Measurements from ENCODE around the gene PLXNC1. TPM values are rescaled to one million over a fixed set of nuclear protein-coding genes. Genes with fewer than 3 reads are reported as not detected.

Gene PLXNC1
- total RNA-seq, 1 donor from 2014 or later, result 8.3 TPM

GRCh38 chr12:94353130-94353529, 204.8 kb downstream of the PLXNC1 start:
- peaks cover 11% of the 10 kb centered on the region for H3K9me3 Mint-ChIP-seq
- no peaks in the 10 kb centered on the region for H3K27me3 Mint-ChIP-seq
- no peak for TF ChIP-seq CTCF (conservative IDR thresholded peaks at IDR 0.05)
- H3K27ac Mint-ChIP-seq, result no peak overlapping the region
- DNase-seq (ENCODE audit: extremely low spot score, unreplicated experiment), result no peak
- H3K4me1 Mint-ChIP-seq (ENCODE audit: unreplicated experiment), result no peaks in the 10 kb centered on the region
- no peak overlapping the region for H3K4me3 Mint-ChIP-seq
- peaks cover 45% of the 10 kb centered on the region for H3K36me3 Mint-ChIP-seq
